HEK293T (cell line): ENCODE data around the gene CDYL.

Source experiments
- CTCF ChIA-PET: fragments of 350-600 bp; formaldehyde crosslinking; extraction: SDS; loops from one replicate; lab custom pipeline; 2021; ENCODE audit warnings: antibody characterized with exemption, inconsistent platforms; lab: Yijun Ruan, JAX
- POLR2A ChIA-PET: fragments of 350-600 bp; formaldehyde crosslinking; extraction: SDS; loops from one replicate; lab custom pipeline; 2020; ENCODE audit warnings: antibody characterized with exemption, inconsistent platforms; lab: Yijun Ruan, JAX
- DNase-seq: peaks from one replicate; pipeline ENCODE4 v3.0.0; 2012; ENCODE audit warnings: mixed read lengths; ENCODE audit errors: extremely low spot score
- ARNT ChIP-seq: fragments of 450-650 bp; IDR thresholded peaks from 2 replicates; pipeline ENCODE4 v1.6.1; 2017; ENCODE audit warnings: mild to moderate bottlenecking
- BHLHE40 ChIP-seq: fragments of 450-650 bp; IDR thresholded peaks from 2 replicates; pipeline ENCODE4 v1.6.1; 2016; ENCODE audit warnings: mild to moderate bottlenecking, moderate library complexity, borderline replicate concordance
- CTBP1 ChIP-seq: fragments of 450-650 bp; IDR thresholded peaks from 2 replicates; pipeline ENCODE4 v1.6.1; 2016; ENCODE audit warnings: borderline replicate concordance
- ELF4 ChIP-seq: fragments of 450-650 bp; IDR thresholded peaks from 2 replicates; pipeline ENCODE4 v1.6.1; 2017; ENCODE audit warnings: antibody characterized with exemption
- FOXA1 ChIP-seq: fragments of 450-650 bp; IDR thresholded peaks from 2 replicates; pipeline ENCODE4 v1.6.1; 2016; ENCODE audit warnings: mild to moderate bottlenecking
- FOXK2 ChIP-seq: fragments of 450-650 bp; IDR thresholded peaks from 2 replicates; pipeline ENCODE4 v1.6.1; 2016; ENCODE audit warnings: mild to moderate bottlenecking
- FOXM1 ChIP-seq: fragments of 450-650 bp; IDR thresholded peaks from 2 replicates; pipeline ENCODE4 v1.6.1; 2017; ENCODE audit warnings: mild to moderate bottlenecking, borderline replicate concordance
- HDGF ChIP-seq: fragments of 450-650 bp; IDR thresholded peaks from 2 replicates; pipeline ENCODE4 v1.6.1; 2017; ENCODE audit warnings: antibody characterized with exemption, borderline replicate concordance
- L3MBTL2 ChIP-seq: fragments of 450-650 bp; conservative IDR thresholded peaks from 2 replicates; pipeline ENCODE4 v1.6.1; 2016; ENCODE audit warnings: mild to moderate bottlenecking
- LEF1 ChIP-seq: fragments of 450-650 bp; IDR thresholded peaks from 2 replicates; pipeline ENCODE4 v1.6.1; 2017; ENCODE audit warnings: mild to moderate bottlenecking, borderline replicate concordance
- NFRKB ChIP-seq: fragments of 450-650 bp; IDR thresholded peaks from 2 replicates; pipeline ENCODE4 v1.6.1; 2016; ENCODE audit warnings: mild to moderate bottlenecking, moderate library complexity
- PKNOX1 ChIP-seq: fragments of 450-650 bp; IDR thresholded peaks from 2 replicates; pipeline ENCODE4 v1.6.1; 2016
- SP1 ChIP-seq: fragments of 450-650 bp; IDR thresholded peaks from 2 replicates; pipeline ENCODE4 v1.6.1; 2017
- SUZ12 ChIP-seq: fragments of 450-650 bp; IDR thresholded peaks from 2 replicates; pipeline ENCODE4 v1.6.1; 2016; ENCODE audit warnings: mild to moderate bottlenecking
- TARDBP ChIP-seq: fragments of 450-650 bp; IDR thresholded peaks from 2 replicates; pipeline ENCODE4 v1.6.1; 2016
- ZNF384 ChIP-seq: fragments of 450-650 bp; IDR thresholded peaks from 2 replicates; pipeline ENCODE4 v1.6.1; 2016

CDYL gene

GRCh38 chr6:4950836-4951533 lies 174.8 kb downstream of the CDYL start:
- POLR2A ChIA-PET: no interaction called here
- no peak for DNase-seq
- TF ChIP-seq L3MBTL2 (peak; percentile 33), CTBP1 (no peak)
- CTCF ChIA-PET: no interaction called here

- DNase-seq: no peak
- TF ChIP-seq SP1 (no peak), CTBP1 (no peak), ELF4 (no peak), LEF1 (no peak), PKNOX1 (no peak), TARDBP (no peak), HDGF (no peak), L3MBTL2 (no peak), FOXK2 (no peak)
- ChIA-PET CTCF (no interaction called here), POLR2A (no interaction called here)
These were observed 177.2 kb downstream of the CDYL start for GRCh38 chr6:4953440-4953839.

GRCh38 chr6:4956625-4957024 lies 180.4 kb downstream of the CDYL start:
- CTCF ChIA-PET: no interaction called here
- TF ChIP-seq ZNF384: no peak
- TF ChIP-seq TARDBP: no peak
- no peak for TF ChIP-seq FOXA1
- TF ChIP-seq SP1: no peak
- TF ChIP-seq NFRKB: no peak
- no peak for TF ChIP-seq SUZ12
- TF ChIP-seq ELF4: no peak
- TF ChIP-seq L3MBTL2: no peak
- TF ChIP-seq FOXM1: no peak
- no peak for TF ChIP-seq CTBP1
- TF ChIP-seq HDGF: no peak
- no peak for TF ChIP-seq ARNT
- TF ChIP-seq BHLHE40: no peak
- TF ChIP-seq FOXK2: no peak
- no peak for TF ChIP-seq PKNOX1
- no peak for TF ChIP-seq LEF1
- POLR2A ChIA-PET: interaction anchor here (0.9 kb wide), 1 partner anchor 15 kb away, joined by 4 read pairs; no protein-coding TSS in a partner anchor
- DNase-seq: no peak

GRCh38 chr6:4957521-4958231 lies 181.5 kb downstream of the CDYL start:
- ChIA-PET CTCF (interaction anchor here (0.6 kb wide), 1 partner anchor 77 kb away, joined by 3 read pairs; no protein-coding TSS in a partner anchor), POLR2A (interaction anchor here (0.9 kb wide), 1 partner anchor 16 kb away, joined by 4 read pairs; no protein-coding TSS in a partner anchor)
- no peak for DNase-seq
- TF ChIP-seq LEF1 (no peak), FOXK2 (no peak), FOXM1 (no peak), HDGF (no peak), BHLHE40 (no peak), ARNT (no peak), PKNOX1 (no peak), TARDBP (no peak), ZNF384 (no peak), SP1 (no peak), CTBP1 (no peak), NFRKB (no peak), SUZ12 (no peak)

GRCh38 chr6:4958624-4959023 lies 182.4 kb downstream of the CDYL start:
- POLR2A ChIA-PET: no interaction called here
- no peak for DNase-seq
- TF ChIP-seq L3MBTL2 (peak; percentile 43; the same call in 1 of the 2 replicates), HDGF (no peak)
- CTCF ChIA-PET: no interaction called here

GRCh38 chr6:4961322-4962168 lies 185.3 kb downstream of the CDYL start:
- TF ChIP-seq HDGF (no peak), FOXM1 (no peak), ZNF384 (no peak), TARDBP (no peak), CTBP1 (no peak), SUZ12 (no peak), LEF1 (no peak), L3MBTL2 (no peak), ELF4 (no peak), NFRKB (no peak), FOXK2 (no peak), SP1 (no peak), BHLHE40 (no peak), PKNOX1 (no peak), ARNT (no peak)
- POLR2A ChIA-PET: no interaction called here
- DNase-seq: no peak
- CTCF ChIA-PET: interaction anchor here (1.3 kb wide), 1 partner anchor 19 kb away, joined by 3 read pairs; no protein-coding TSS in a partner anchor
